ENCODE measurements around the gene SH3TC1.

The SH3TC1 gene

DNA sequence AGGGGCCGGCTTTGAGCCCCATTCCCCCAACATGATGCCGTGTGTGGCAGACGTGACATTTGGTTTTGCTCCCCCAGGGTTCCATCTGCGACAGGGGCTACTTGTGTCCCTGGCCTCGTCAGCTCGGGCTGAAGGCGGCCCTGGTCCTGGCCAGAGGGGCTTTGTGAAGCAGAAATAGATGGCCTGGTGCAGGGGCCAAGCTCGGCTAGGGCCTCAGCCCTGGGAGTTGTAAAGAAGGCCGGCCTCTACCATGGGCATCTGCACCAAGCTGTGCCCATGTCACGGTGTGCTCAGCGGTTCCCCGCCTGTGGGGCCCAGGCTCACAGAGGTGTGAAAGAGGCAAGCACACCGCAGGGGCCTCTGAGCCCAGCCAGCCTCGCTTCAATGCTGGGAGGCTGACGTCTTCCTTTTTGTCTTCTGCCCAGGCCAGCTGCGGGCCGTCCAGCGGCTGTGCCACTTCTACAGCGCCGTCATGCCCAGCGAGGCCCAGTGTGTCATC lies 32.5 kb downstream of the SH3TC1 start:
- ATAC-seq = no peak

DNA sequence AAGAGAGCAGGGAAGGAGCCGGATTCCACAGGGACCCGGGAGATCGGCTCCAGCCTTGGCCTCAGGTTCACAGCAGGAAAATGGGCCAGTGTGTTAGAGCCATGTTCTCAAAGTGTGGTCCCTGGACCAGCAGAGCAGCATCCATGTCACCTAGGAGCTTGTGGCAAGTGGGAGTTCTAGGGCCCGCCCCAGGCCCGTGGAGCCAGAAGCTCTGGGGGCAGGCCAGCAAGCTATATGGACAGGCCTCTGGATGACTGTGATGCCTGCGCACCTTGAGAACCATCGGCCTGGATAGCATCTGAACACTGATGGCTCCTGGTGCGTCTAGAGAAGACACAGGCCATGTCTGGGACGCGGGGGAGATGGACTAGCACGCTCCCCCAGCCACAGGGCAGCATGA lies 33.7 kb downstream of the SH3TC1 start:
- no peak for ATAC-seq

DNA sequence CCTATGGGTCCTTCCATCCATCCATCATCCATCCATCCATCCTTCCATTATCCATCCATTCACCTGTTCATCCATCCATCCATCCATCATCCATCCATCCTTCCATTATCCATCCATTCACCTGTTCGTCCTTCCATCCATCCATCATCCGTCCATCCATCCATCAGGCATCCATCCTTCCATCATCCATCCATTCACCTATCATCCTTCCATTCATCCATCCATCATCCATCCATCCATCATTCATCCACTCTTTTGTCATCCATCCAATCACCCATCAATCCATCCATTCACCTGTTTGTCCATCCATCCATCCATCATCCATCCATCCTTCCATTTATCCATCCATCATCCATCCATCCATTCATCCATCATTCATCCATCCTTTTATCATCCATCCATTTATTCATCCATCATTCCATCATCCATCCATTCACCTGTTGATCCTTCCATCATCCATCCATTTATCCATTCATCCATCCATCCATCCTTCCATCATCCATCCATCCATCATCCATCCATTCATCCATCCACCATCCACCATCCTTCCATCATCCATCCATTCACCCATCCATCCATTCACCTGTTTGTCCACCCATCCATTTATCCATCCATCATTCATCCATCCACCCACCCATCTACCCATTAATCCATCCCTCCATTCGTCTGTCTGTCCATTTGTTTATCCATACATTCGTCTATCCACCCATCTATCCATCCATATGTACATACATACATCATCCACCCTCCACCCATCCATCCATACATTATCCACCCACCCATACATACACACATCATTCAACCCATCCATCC lies 34.8 kb downstream of the SH3TC1 start:
- no peak for ATAC-seq

DNA sequence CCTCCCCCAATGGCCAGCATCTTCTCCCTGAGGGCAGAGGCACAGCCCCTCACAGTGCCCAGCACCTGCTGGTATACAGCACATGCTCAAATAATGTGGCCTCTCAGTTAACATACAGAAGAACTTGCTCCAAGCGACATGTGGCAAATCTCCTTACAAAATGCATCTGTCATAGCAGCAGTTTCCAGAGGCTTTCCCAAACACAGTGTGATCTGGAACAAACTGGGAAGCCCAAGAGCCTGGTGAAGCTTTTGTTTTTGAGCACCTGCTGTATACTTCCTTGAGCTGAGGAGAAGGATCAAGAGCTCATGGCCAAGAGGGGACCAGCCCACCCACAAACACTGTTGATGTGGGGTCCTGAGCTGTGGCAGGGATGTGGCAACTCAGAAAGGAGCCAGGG lies 35.6 kb downstream of the SH3TC1 start:
- ATAC-seq = no peak

GRCh38 chr4:8235224-8235623 lies 36.1 kb downstream of the SH3TC1 start:
- ATAC-seq = no peak

DNA sequence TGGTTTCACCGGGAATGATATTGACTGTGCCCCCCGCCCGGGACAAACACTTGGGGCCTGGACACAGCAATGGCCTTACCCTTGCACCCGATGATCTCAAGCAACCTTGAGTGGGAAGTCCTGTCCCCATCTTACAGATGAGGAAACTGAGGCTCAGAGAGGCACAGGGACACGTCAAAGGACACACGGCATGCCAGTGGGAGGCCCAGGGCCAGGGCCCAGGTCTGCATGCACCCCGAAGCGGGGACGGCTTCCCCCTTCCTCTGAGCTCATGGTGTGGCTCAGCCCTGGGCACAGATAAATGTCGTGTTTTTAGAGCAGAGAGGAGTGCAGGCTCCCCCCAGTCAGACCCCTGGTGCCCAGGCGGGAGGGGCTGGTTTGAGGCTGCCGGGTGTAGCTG lies 36.6 kb downstream of the SH3TC1 start:
- no peak for ATAC-seq

GRCh38 chr4:8236106-8236919 lies 37.2 kb downstream of the SH3TC1 start:
- ATAC-seq = no peak

GRCh38 chr4:8236920-8237195 lies 37.8 kb downstream of the SH3TC1 start:
- ATAC-seq = no peak

GRCh38 chr4:8237256-8237989 lies 38.3 kb downstream of the SH3TC1 start:
- no peak for ATAC-seq

DNA sequence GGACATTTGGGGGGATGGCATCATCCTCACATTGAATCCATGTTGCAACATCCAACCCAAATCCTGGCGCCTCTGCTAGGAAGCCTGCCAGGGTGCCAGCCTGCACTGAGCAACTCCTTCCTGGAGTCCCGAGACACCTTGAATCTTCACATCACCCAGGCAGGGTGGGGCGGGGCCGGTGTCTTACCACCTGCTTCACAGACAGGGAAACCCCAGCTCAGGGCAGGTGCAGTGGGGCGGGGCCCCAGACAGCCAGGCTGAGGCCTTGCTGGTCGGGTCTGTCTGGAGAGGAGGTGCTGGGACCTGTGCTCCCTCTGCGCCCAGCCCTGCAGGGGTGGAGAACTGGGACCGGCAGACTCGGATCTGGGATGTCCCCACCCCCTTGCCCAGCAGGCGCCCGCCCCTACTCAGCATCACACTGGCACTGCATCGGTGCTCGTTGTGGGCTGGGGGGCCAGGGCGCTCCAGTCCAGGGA lies 39.0 kb downstream of the SH3TC1 start:
- no peak for ATAC-seq

DNA sequence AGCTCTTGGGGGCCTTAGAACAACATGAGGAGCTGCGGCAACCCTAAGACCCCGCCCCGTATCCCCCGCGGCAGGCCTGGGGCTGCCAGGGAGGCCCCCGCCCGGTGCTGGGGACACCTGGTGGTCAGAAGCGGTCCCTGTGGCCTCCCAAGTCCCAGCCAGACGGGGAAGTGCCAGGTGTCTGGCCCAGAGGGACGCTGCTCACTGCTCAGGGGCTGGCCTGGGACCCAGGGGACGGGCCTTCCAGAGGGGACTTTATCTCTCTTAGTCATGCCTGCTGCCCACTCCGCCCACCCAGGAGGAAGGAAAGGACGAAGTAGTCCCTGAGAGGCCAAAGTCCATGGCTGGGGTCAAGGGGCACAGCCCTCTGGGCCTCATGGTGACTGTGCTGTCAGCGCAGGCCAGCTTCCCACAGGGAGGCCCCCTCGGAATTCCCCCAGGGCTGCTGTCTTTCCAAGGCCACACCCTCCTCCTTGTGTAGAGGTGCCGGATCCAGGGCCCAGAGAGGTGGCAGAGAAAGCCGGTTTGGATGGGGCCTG lies 39.5 kb downstream of the SH3TC1 start:
- no peak for ATAC-seq

- no peak for ATAC-seq
These were observed 40.1 kb downstream of the SH3TC1 start for GRCh38 chr4:8239226-8239625.

GRCh38 chr4:8239661-8240060 lies 40.6 kb downstream of the SH3TC1 start:
- ATAC-seq = no peak

GRCh38 chr4:8240211-8241041 lies 41.3 kb downstream of the SH3TC1 start:
- no peak for ATAC-seq

GRCh38 chr4:8241211-8241779 lies 42.2 kb downstream of the SH3TC1 start:
- no peak for ATAC-seq

DNA sequence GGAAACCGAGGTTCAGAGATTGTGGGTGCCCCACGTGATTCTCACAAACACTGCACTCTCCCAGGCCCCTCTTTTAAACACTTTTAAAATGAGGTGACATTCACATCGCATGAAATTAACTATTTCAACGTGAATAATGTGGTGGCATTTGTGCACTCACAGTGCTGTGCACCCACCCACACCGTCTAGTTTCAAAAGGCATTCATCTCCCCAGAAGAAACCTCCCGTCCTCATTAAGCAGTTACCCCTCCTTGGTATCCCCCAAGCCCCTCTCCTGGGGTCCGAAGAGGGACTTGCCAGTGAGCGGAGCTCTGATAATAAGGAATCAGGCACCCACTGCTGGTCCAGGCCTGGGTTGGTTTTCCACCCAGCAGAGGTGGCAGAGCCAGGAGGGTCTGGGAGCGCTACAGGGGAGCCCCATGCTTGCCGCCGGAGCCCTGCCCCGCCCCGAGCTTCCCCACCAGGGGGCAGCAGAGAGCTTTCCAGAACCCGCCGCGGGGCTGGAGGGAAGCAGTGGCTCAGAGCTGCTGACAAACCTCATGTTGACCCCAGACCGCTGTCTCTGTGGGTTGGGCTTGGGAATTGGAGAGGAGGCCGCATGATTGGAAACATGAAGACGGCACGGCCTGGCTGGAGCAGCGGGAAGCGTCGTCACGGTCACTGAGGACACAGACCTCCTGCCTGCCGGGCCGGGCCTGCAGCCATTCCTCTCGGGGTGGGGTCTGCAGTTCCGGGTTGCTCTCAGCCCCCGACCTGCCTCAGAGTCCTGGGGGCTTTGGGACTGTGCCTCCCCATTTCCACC lies 43.0 kb downstream of the SH3TC1 start:
- ATAC-seq = peak; percentile 78 to 87

- ATAC-seq = no peak
These were observed 43.9 kb downstream of the SH3TC1 start for GRCh38 chr4:8242782-8243560.

- ATAC-seq = no peak
These were observed 45.1 kb downstream of the SH3TC1 start for GRCh38 chr4:8244001-8244757.

DNA sequence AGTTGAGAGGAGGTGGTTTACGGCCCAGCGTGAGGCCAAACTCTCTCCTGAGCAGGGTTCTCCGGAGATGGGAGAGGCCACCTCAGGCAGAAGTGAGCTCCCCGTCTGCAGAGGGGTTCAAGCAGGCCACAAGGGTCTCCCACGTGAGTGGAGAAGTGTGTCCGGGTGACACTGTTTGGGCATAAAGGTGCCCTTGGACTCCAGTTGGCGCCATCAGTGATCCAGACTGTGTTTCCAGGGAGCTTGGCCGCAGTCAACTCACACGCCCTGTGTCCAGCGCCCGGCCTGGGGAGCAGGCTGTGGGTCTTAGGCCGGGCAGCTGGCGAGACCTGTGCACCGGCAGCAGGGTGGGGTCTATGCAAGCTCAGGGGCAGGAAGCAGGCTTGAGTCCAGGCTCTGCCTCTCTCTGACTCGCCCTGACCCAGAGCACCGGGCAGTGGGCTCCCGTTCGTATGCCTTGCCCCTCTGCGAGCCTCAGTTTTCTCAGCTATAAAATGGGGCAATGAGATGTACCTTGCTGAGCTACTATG lies 45.9 kb downstream of the SH3TC1 start:
- no peak for ATAC-seq

Data from activated CD4-positive, CD25-positive, alpha-beta regulatory T cell treated with anti-CD3 and anti-CD28 coated beads, Interleukin-2, amount 50 U/mL, for 24 hours (primary cell).